Natural killer cell (primary cell): Measurements from ENCODE around the gene SLC9A5. TPM values are rescaled to one million over a fixed set of nuclear protein-coding genes. Genes with fewer than 3 reads are reported as not detected.

Experiments used
- ATAC-seq, 3 donors: fragments of 150-1000 bp in 2 of 3; fragments of 200-7000 bp in 1 of 3; cut with Tn5 transposase; 1 replicate in 1 of 3; 2 replicates in 2 of 3; pipeline ENCODE4 v1.10.0; 2021; ENCODE audit warnings: mild to moderate bottlenecking in 2 of 3, moderate library complexity in 2 of 3
- DNase-seq, 2 donors: peaks; one replicate each; pipeline versions ENCODE4 v3.0.0 to v3.0.0-alpha.2; 2013 to 2021; ENCODE audit warnings: mixed read lengths in 1 of 2
- H3K27ac ChIP-seq: one replicate; pipeline ENCODE4 v1.5.1; 2013; ENCODE audit warnings: mild to moderate bottlenecking, low read length
- H3K27me3 ChIP-seq: one replicate; pipeline ENCODE4 v1.6.1; 2013; ENCODE audit warnings: low read length; ENCODE audit not compliant: control insufficient read depth, insufficient read depth
- H3K36me3 ChIP-seq: one replicate; pipeline ENCODE4 v1.6.1; 2013; ENCODE audit warnings: low read length; ENCODE audit not compliant: control insufficient read depth, insufficient read depth
- H3K4me1 ChIP-seq: one replicate; pipeline ENCODE4 v1.6.1; 2013; ENCODE audit warnings: low read length; ENCODE audit not compliant: control insufficient read depth, insufficient read depth
- H3K4me3 ChIP-seq: one replicate; pipeline ENCODE4 v1.5.1; 2013; ENCODE audit warnings: low read length
- H3K9me3 ChIP-seq: one replicate; pipeline ENCODE4 v1.6.1; 2013; ENCODE audit warnings: low read length; ENCODE audit not compliant: control insufficient read depth, insufficient read depth
- H3K27ac Mint-ChIP-seq, 2 donors: one replicate each; pipeline ENCODE4 v1.8.0; 2022; ENCODE audit warnings: mild to moderate bottlenecking in 2 of 2, mixed read lengths in 2 of 2, moderate library complexity in 1 of 2
- H3K27me3 Mint-ChIP-seq, 2 donors: one replicate each; pipeline ENCODE4 v1.8.0; 2022; ENCODE audit warnings: low read depth in 2 of 2, mixed read lengths in 2 of 2
- H3K36me3 Mint-ChIP-seq: one replicate; pipeline ENCODE4 v1.8.0; 2022; ENCODE audit warnings: mixed read lengths
- H3K4me1 Mint-ChIP-seq, 2 donors: one replicate each; pipeline ENCODE4 v1.8.0; 2022; ENCODE audit warnings: mixed read lengths in 2 of 2
- H3K4me3 Mint-ChIP-seq: one replicate; pipeline ENCODE4 v1.8.0; 2022; ENCODE audit warnings: mild to moderate bottlenecking, moderate library complexity, mixed read lengths
- H3K9me3 Mint-ChIP-seq, 2 donors: one replicate each; pipeline ENCODE4 v1.8.0; 2022; ENCODE audit warnings: mixed read lengths in 2 of 2
- CTCF ChIP-seq: fragments of 200-600 bp; IDR thresholded peaks from one replicate; pipeline ENCODE4 v1.8.0; 2022; ENCODE audit warnings: antibody characterized with exemption
- WGBS: methylation state at CpG from one replicate; pipeline ENCODE4 v1.1.7; 2013; ENCODE audit warnings: missing lambda C conversion rate; ENCODE audit not compliant: insufficient coverage; 5-methylcytosine and 5-hydroxymethylcytosine counted together
- intact Hi-C: fragments of 100-400 bp; cut with micrococcal nuclease; formaldehyde crosslinking; loops from one replicate; pipeline ENCODE4 v1.14.2; 2022
- total RNA-seq, 4 donors: library from RNA; stranded (reverse); fragments of 120-200 nt in 1 of 4; gene quantifications; one replicate each; pipeline versions ENCODE4 v1.2.3 to v1.2.4, GENCODE V29; 2013 to 2022

Gene SLC9A5
- total RNA-seq, 3 donors from 2014 or later (not counting 1 experiment from before 2014, with no cell fraction given): 1.2 to 2.6 (median 1.6) TPM

- Mint-ChIP-seq H3K4me1 (peaks cover 6 to 8% of the 10 kb centered on the region in 2 donors), H3K27me3 (no peaks in the 10 kb centered on the region), H3K9me3 (no peaks in the 10 kb centered on the region), H3K36me3 (peaks cover 7% of the 10 kb centered on the region), H3K27ac (peak overlapping the region in 1 of 2 donors; percentile 70), H3K4me3 (peak overlapping the region; percentile 73)
- Histone ChIP-seq H3K4me3 (peak overlapping the region; percentile 51), H3K9me3 (no peaks in the 10 kb centered on the region), H3K27me3 (no peaks in the 10 kb centered on the region), H3K4me1 (peaks cover 20% of the 10 kb centered on the region), H3K27ac (no peak overlapping the region), H3K36me3 (peaks cover 2% of the 10 kb centered on the region)
- WGBS: 72% methylated on average over 13 of the region's 13 CpGs
- intact Hi-C loops: no loop called here
- ATAC-seq: no peak
- DNase-seq: no peak
- no peak for TF ChIP-seq CTCF
Observed at GRCh38 chr16:67277999-67278772, 29.4 kb downstream of the SLC9A5 start.

- Mint-ChIP-seq H3K4me3 (peak overlapping the region; percentile 73), H3K9me3 (no peaks in the 10 kb centered on the region), H3K27ac (peak overlapping the region in 1 of 2 donors; percentile 70), H3K4me1 (peaks cover 6 to 8% of the 10 kb centered on the region in 2 donors), H3K27me3 (no peaks in the 10 kb centered on the region), H3K36me3 (peaks cover 7% of the 10 kb centered on the region)
- TF ChIP-seq CTCF: no peak
- Histone ChIP-seq H3K4me3 (peak overlapping the region; percentile 51), H3K36me3 (peaks cover 2% of the 10 kb centered on the region), H3K9me3 (no peaks in the 10 kb centered on the region), H3K27ac (no peak overlapping the region), H3K27me3 (no peaks in the 10 kb centered on the region), H3K4me1 (peaks cover 20% of the 10 kb centered on the region)
- intact Hi-C loops: no loop called here
- WGBS: under 1% methylated on average over 41 of the region's 42 CpGs
- peak in 1 of 2 donors; percentile 65 for DNase-seq
- ATAC-seq: peak; percentile 45 to 59 (median 47)
Observed at GRCh38 chr16:67278773-67279295, 30.1 kb downstream of the SLC9A5 start.

GRCh38 chr16:67279296-67280089 is 30.7 kb downstream of the SLC9A5 start, which contains the start of gene PLEKHG4:
Gene PLEKHG4, plus strand, starts transcription at chr16:67279532. Its CDS starts 513 bp downstream, at chr16:67280045.
- Mint-ChIP-seq H3K27me3 (no peaks in the 10 kb centered on the region), H3K4me1 (peaks cover 6 to 8% of the 10 kb centered on the region in 2 donors), H3K9me3 (no peaks in the 10 kb centered on the region), H3K27ac (peak within 1 kb of the TSS in 1 of 2 donors; percentile 70), H3K36me3 (peaks cover 7% of the 10 kb centered on the region), H3K4me3 (peak within 1 kb of the TSS; percentile 73)
- H3K27me3 ChIP-seq: no peaks in the 10 kb centered on the region
- peak; percentile 98 to 99 (median 98) for ATAC-seq
- H3K9me3 ChIP-seq: no peaks in the 10 kb centered on the region
- peaks cover 20% of the 10 kb centered on the region for H3K4me1 ChIP-seq
- peak within 1 kb of the TSS; percentile 51 for H3K4me3 ChIP-seq
- H3K36me3 ChIP-seq: peaks cover 2% of the 10 kb centered on the region
- TF ChIP-seq CTCF: peak; percentile 70
- DNase-seq: peak; percentile 74 to 91
- no peak within 1 kb of the TSS for H3K27ac ChIP-seq
- intact Hi-C loops: no loop called here
- WGBS: 29% methylated on average over 83 of the region's 83 CpGs
